H1 (cell line): ENCODE results near the gene SLC35F1. TPM values are rescaled to one million over a fixed set of nuclear protein-coding genes. Genes with fewer than 3 reads are reported as not detected.

Source experiments
- CTCF ChIA-PET: fragments of 300-600 bp; sonication (Branson Sonifier 250); formaldehyde crosslinking; loops from one replicate; lab custom pipeline; 2021; ENCODE audit not compliant: partially characterized antibody; lab: Charles Lee
- POLR2A ChIA-PET: fragments of 300-600 bp; sonication (Branson Sonifier 250); formaldehyde crosslinking; loops from one replicate; lab custom pipeline; 2021; ENCODE audit warnings: inconsistent platforms; ENCODE audit not compliant: partially characterized antibody; lab: Charles Lee
- DNase-seq, 2 experiments: peaks; one replicate each; pipeline versions ENCODE4 v3.0.0 to v3.0.0-alpha.2; 2010 to 2022; ENCODE audit warnings: low spot score in 2 of 2, low read depth in 1 of 2, mixed read lengths in 1 of 2
- FAIRE-seq: peaks from 2 replicates; lab custom pipeline; 2011; peaks lifted over from hg19 to GRCh38; lab: Jason Lieb, UNC
- H2AFZ ChIP-seq: 2 replicates; pipeline ENCODE4 v1.8.1; 2012; ENCODE audit warnings: low read length, inconsistent platforms
- H2AK5ac ChIP-seq: 2 replicates; pipeline ENCODE4 v1.6.1; 2013; ENCODE audit warnings: low read depth, low read length
- H2BK120ac ChIP-seq: replicated peaks from 2 replicates; pipeline ENCODE3; 2013; ENCODE audit warnings: low read depth, low read length, inconsistent platforms
- H2BK12ac ChIP-seq: 2 replicates; pipeline ENCODE4 v1.6.1; 2013; ENCODE audit warnings: low read depth, low read length
- H2BK15ac ChIP-seq: 2 replicates; pipeline ENCODE4 v1.6.1; 2013; ENCODE audit warnings: low read length
- H2BK20ac ChIP-seq: 2 replicates; pipeline ENCODE4 v1.6.1; 2013; ENCODE audit warnings: low read length
- H2BK5ac ChIP-seq: 2 replicates; pipeline ENCODE4 v1.6.1; 2013; ENCODE audit warnings: low read depth, low read length
- H3K14ac ChIP-seq: 2 replicates; pipeline ENCODE4 v1.6.1; 2013; ENCODE audit warnings: inconsistent platforms; ENCODE audit not compliant: insufficient read length
- H3K18ac ChIP-seq: 2 replicates; pipeline ENCODE4 v1.6.1; 2013; ENCODE audit warnings: low read length; ENCODE audit errors: extremely low read depth
- H3K23ac ChIP-seq: 2 replicates; pipeline ENCODE4 v1.6.1; 2013; ENCODE audit warnings: inconsistent platforms; ENCODE audit not compliant: insufficient read length
- H3K23me2 ChIP-seq: 2 replicates; pipeline ENCODE4 v1.6.1; 2013; ENCODE audit warnings: low read depth, low read length
- H3K27ac ChIP-seq: 2 replicates; pipeline ENCODE4 v1.6.1; 2011; ENCODE audit warnings: low read depth, low read length, inconsistent platforms
- H3K27me3 ChIP-seq, 4 experiments: replicated peaks in 1 of 4; 1 replicate in 1 of 4; 2 replicates in 3 of 4; pipeline versions ENCODE4 v1.6.1 to v1.8.1; 2011 to 2013; ENCODE audit warnings: low read length in 3 of 4, mild to moderate bottlenecking in 3 of 4, inconsistent platforms in 2 of 4, mixed read lengths in 2 of 4, moderate library complexity in 1 of 4; ENCODE audit not compliant: control insufficient read depth in 3 of 4, insufficient read depth in 3 of 4; ENCODE audit errors: extremely low read depth in 1 of 4
- H3K36me3 ChIP-seq, 4 experiments: 2 replicates each; pipeline versions ENCODE4 v1.6.1 to v1.8.1; 2011 to 2013; ENCODE audit warnings: mild to moderate bottlenecking in 4 of 4, low read length in 3 of 4, moderate library complexity in 2 of 4, control low read depth in 1 of 4, inconsistent platforms in 1 of 4; ENCODE audit not compliant: insufficient read depth in 4 of 4, control insufficient read depth in 2 of 4
- H3K4ac ChIP-seq: replicated peaks from 2 replicates; pipeline ENCODE3; 2013; ENCODE audit warnings: low read length, low read depth, mixed read lengths, inconsistent platforms; ENCODE audit not compliant: insufficient read length
- H3K4me1 ChIP-seq, 4 experiments: replicated peaks in 1 of 4; 1 replicate in 1 of 4; 2 replicates in 3 of 4; pipeline versions ENCODE4 v1.6.1 to v1.8.1; 2011 to 2013; ENCODE audit warnings: low read length in 3 of 4, inconsistent platforms in 2 of 4, mixed read lengths in 1 of 4; ENCODE audit not compliant: insufficient read depth in 4 of 4, control insufficient read depth in 3 of 4
- H3K4me2 ChIP-seq, 2 experiments: 2 replicates each; pipeline versions ENCODE4 v1.6.1 to v1.8.1; 2011 to 2013; ENCODE audit warnings: low read depth in 2 of 2, low read length in 2 of 2, control low read depth in 1 of 2, inconsistent platforms in 1 of 2, mild to moderate bottlenecking in 1 of 2; ENCODE audit not compliant: insufficient read depth in 1 of 2
- H3K4me3 ChIP-seq, 4 experiments: fragments of 200-600, 300-600 bp in 1 of 4; sonication (generic), shearing (Covaris generic), sonication (Bioruptor Twin) in 1 of 4; 2 replicates each; pipeline versions ENCODE4 v1.5.1 to v1.8.1; 2011 to 2016; ENCODE audit warnings: low read length in 4 of 4, low read depth in 3 of 4, control low read depth in 2 of 4, inconsistent platforms in 2 of 4, mild to moderate bottlenecking in 2 of 4, mixed read lengths in 1 of 4, moderate library complexity in 1 of 4; ENCODE audit not compliant: insufficient read depth in 2 of 4; ENCODE audit errors: extremely low read depth in 1 of 4
- H3K56ac ChIP-seq: replicated peaks from 2 replicates; pipeline ENCODE3; 2013; ENCODE audit warnings: low read depth, mild to moderate bottlenecking, mixed read lengths, low read length, inconsistent platforms; ENCODE audit not compliant: insufficient read length
- H3K79me1 ChIP-seq: 2 replicates; pipeline ENCODE4 v1.6.1; 2013; ENCODE audit warnings: low read depth, low read length, control low read depth
- H3K79me2 ChIP-seq, 2 experiments: 2 replicates each; pipeline versions ENCODE4 v1.6.1 to v1.8.1; 2012 to 2013; ENCODE audit warnings: low read length in 2 of 2, mild to moderate bottlenecking in 2 of 2, inconsistent platforms in 1 of 2; ENCODE audit not compliant: insufficient read depth in 2 of 2, control insufficient read depth in 1 of 2
- H3K9ac ChIP-seq, 4 experiments: replicated peaks in 1 of 4; 1 replicate in 1 of 4; 2 replicates in 3 of 4; pipeline versions ENCODE4 v1.6.1 to v1.8.1; 2011 to 2013; ENCODE audit warnings: low read depth in 3 of 4, low read length in 3 of 4, control low read depth in 2 of 4, mild to moderate bottlenecking in 2 of 4, moderate library complexity in 2 of 4, inconsistent platforms in 1 of 4; ENCODE audit errors: extremely low read depth in 1 of 4
- H3K9me3 ChIP-seq, 2 experiments: 2 replicates each; pipeline versions ENCODE4 v1.6.1 to v1.8.1; 2012 to 2013; ENCODE audit warnings: mild to moderate bottlenecking in 2 of 2, moderate library complexity in 2 of 2, control low read depth in 1 of 2, inconsistent platforms in 1 of 2, low read depth in 1 of 2, low read length in 1 of 2, mixed read lengths in 1 of 2; ENCODE audit not compliant: insufficient read depth in 2 of 2
- H4K20me1 ChIP-seq, 2 experiments: replicated peaks in 1 of 2; 2 replicates each; pipeline versions ENCODE3 to v1.8.1; 2011 to 2013; ENCODE audit warnings: inconsistent platforms in 2 of 2, low read length in 2 of 2, mild to moderate bottlenecking in 1 of 2; ENCODE audit not compliant: insufficient read depth in 2 of 2, control insufficient read depth in 1 of 2
- H4K5ac ChIP-seq: 2 replicates; pipeline ENCODE4 v1.6.1; 2013; ENCODE audit warnings: low read length, low read depth, mixed read lengths, inconsistent platforms; ENCODE audit not compliant: insufficient read length
- H4K8ac ChIP-seq: 2 replicates; pipeline ENCODE4 v1.8.0; 2013; ENCODE audit warnings: mild to moderate bottlenecking, moderate library complexity, low read length, inconsistent platforms; ENCODE audit not compliant: insufficient read depth; ENCODE audit errors: extremely low read depth
- H4K91ac ChIP-seq: replicated peaks from 2 replicates; pipeline ENCODE3; 2013; ENCODE audit warnings: low read length, mixed read lengths, inconsistent platforms; ENCODE audit not compliant: insufficient read length
- BACH1 ChIP-seq: IDR thresholded peaks from 2 replicates; pipeline ENCODE4 v1.6.1; 2012; ENCODE audit warnings: low read length, improper control_type of control experiment
- BRCA1 ChIP-seq: IDR thresholded peaks from 2 replicates; pipeline ENCODE4 v1.6.1; 2012; ENCODE audit warnings: low read depth, low read length, improper control_type of control experiment
- CHD2 ChIP-seq: IDR thresholded peaks from 2 replicates; pipeline ENCODE4 v1.6.1; 2012; ENCODE audit warnings: low read length, improper control_type of control experiment
- CREB1 ChIP-seq: IDR thresholded peaks from 2 replicates; pipeline ENCODE4 v1.6.1; 2012; ENCODE audit warnings: inconsistent platforms
- CTBP2 ChIP-seq: IDR thresholded peaks from 2 replicates; pipeline ENCODE4 v1.7.0; 2011; ENCODE audit warnings: borderline replicate concordance, mild to moderate bottlenecking, moderate library complexity, mixed read lengths, low read length; ENCODE audit not compliant: insufficient read depth, insufficient read length
- EP300 ChIP-seq, 2 experiments: IDR thresholded peaks; 1 replicate in 1 of 2; 2 replicates in 1 of 2; pipeline ENCODE4 v1.6.1; 2011 to 2012; ENCODE audit warnings: low read depth in 2 of 2, low read length in 2 of 2, mild to moderate bottlenecking in 2 of 2, borderline replicate concordance in 1 of 2, inconsistent platforms in 1 of 2, moderate library complexity in 1 of 2
- EZH2 ChIP-seq: fragments of 200-600 bp; sonication (generic); IDR thresholded peaks from 2 replicates; pipeline ENCODE4 v1.7.1; 2012; ENCODE audit warnings: low read depth, mild to moderate bottlenecking, moderate library complexity, low read length, inconsistent platforms; ENCODE audit not compliant: severe bottlenecking
- HDAC2 ChIP-seq, 2 experiments: fragments of 300-600 bp in 1 of 2; sonication (generic) in 1 of 2; IDR thresholded peaks; 2 replicates each; pipeline ENCODE4 v1.6.1; 2011 to 2012; ENCODE audit warnings: low read depth in 2 of 2, low read length in 2 of 2, mild to moderate bottlenecking in 2 of 2, moderate library complexity in 2 of 2, borderline replicate concordance in 1 of 2, inconsistent platforms in 1 of 2
- JUND ChIP-seq: IDR thresholded peaks from 2 replicates; pipeline ENCODE4 v1.6.1; 2011; ENCODE audit warnings: mild to moderate bottlenecking, improper control_type of control experiment, low read length
- KDM1A ChIP-seq: fragments of 200-600, 300-600 bp; sonication (generic); IDR thresholded peaks from 2 replicates; pipeline ENCODE4 v1.7.1; 2016; ENCODE audit warnings: mild to moderate bottlenecking, low read length, borderline replicate concordance
- POLR2AphosphoS5 ChIP-seq: IDR thresholded peaks from 2 replicates; pipeline ENCODE4 v1.6.1; 2011; ENCODE audit warnings: low read depth, low read length
- TAF1 ChIP-seq: IDR thresholded peaks from 2 replicates; pipeline ENCODE4 v1.6.1; 2011; ENCODE audit warnings: mild to moderate bottlenecking, low read depth, low read length
- TAF7 ChIP-seq: optimal IDR thresholded peaks from 2 replicates; pipeline ENCODE3; 2011; ENCODE audit warnings: low read depth, mild to moderate bottlenecking, inconsistent platforms, low read length, moderate library complexity, borderline replicate concordance
- TCF12 ChIP-seq: IDR thresholded peaks from 2 replicates; pipeline ENCODE4 v1.6.1; 2011; ENCODE audit warnings: low read depth, mild to moderate bottlenecking, low read length
- YY1 ChIP-seq: IDR thresholded peaks from 2 replicates; pipeline ENCODE4 v1.6.1; 2011; ENCODE audit warnings: low read depth, mild to moderate bottlenecking, low read length
- WGBS, 2 experiments: shearing (Covaris generic) in 1 of 2; methylation state at CpG; one replicate each; pipeline versions ENCODE4 v1.1.6 to v1.1.7; 2013 to 2015; ENCODE audit warnings: low lambda C conversion rate in 2 of 2, mixed read lengths in 2 of 2, inconsistent platforms in 1 of 2, low coverage in 1 of 2, missing lambda C conversion rate in 1 of 2; ENCODE audit not compliant: insufficient replicate concordance in 2 of 2, insufficient coverage in 1 of 2, insufficient read length in 1 of 2; ENCODE audit errors: extremely low coverage in 1 of 2, missing lambda C conversion rate in 1 of 2; 5-methylcytosine and 5-hydroxymethylcytosine counted together
- polyA plus RNA-seq, 7 experiments: library from polyadenylated mRNA; depleted of rRNA in 3 of 7; stranded (reverse) in 5 of 7; unstranded in 2 of 7; fragments of >200 nt in 5 of 7; fragments of 200-250 nt in 2 of 7; gene quantifications; 1 replicate in 5 of 7; 2 replicates in 1 of 7; 4 replicates in 1 of 7; pipeline versions ENCODE4 v1.2.1 to v1.2.3, GENCODE V29; 2011 to 2013; ENCODE audit warnings: missing spikeins in 2 of 7, mixed read lengths in 2 of 7
- total RNA-seq: library from RNA; stranded (reverse); fragmentation: NEBNext Ultra II Directional; extraction: Animal tissue kit (Norgen Biotek cat#: 25700); gene quantifications from 2 replicates; pipeline ENCODE4 v1.2.1, GENCODE V29; 2021

The SLC35F1 gene
- total and polyA plus RNA-seq, 2 of the 8 experiments (the other 6 are each of a cell fraction or from before 2014, with no cell fraction given), result 7.0 to 10.0 TPM

DNA sequence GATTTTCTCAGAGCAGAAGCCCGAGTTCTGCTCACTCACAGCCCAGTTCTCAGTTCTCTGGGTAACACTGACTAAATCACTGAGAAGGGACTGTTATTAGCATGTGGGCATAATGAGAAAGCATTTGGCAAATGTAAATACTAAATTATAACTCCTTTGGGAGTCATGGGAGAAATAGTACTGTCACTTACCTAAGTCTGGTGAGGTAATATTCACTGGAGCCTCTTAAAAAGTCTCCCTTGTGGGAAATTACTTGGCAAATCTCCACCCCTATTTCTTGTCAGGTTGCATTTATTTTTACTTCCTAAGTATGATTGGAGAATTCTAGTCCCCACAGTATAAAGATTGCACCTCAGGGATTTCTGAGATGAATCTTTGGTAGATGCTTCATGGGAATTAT lies 254.3 kb downstream of the SLC35F1 start:
- no peaks in the 10 kb centered on the region for H3K9me3 ChIP-seq
- peaks cover 2% of the 10 kb centered on the region; the same call in 1 of the 2 replicates for H3K23me2 ChIP-seq
- ChIA-PET POLR2A (no interaction called here), CTCF (no interaction called here)
- DNase-seq (no peak), FAIRE-seq (no peak)
- no peak overlapping the region for H3K27ac ChIP-seq
- H2BK5ac ChIP-seq, result no peak overlapping the region
- no peak overlapping the region for H2AFZ ChIP-seq
- no peak overlapping the region for H2AK5ac ChIP-seq
- no peak overlapping the region for H4K5ac ChIP-seq
- H2BK15ac ChIP-seq, result no peak overlapping the region
- no peaks in the 10 kb centered on the region for H3K4me1 ChIP-seq
- H3K9ac ChIP-seq, result no peak overlapping the region
- H3K4me2 ChIP-seq, result no peak overlapping the region
- H4K20me1 ChIP-seq, result no peaks in the 10 kb centered on the region
- no peaks in the 10 kb centered on the region for H3K27me3 ChIP-seq
- WGBS, 2 experiments, result 100% methylated on average over 1 of the region's 1 CpG; no CpG with 5 or more reads in 1 of the 2 experiments
- H3K79me1 ChIP-seq, result no peaks in the 10 kb centered on the region
- H3K36me3 ChIP-seq, result no peaks in the 10 kb centered on the region
- no peak overlapping the region for H3K18ac ChIP-seq
- no peak overlapping the region for H3K23ac ChIP-seq
- no peaks in the 10 kb centered on the region for H3K79me2 ChIP-seq
- H4K91ac ChIP-seq, result no peak overlapping the region
- no peak overlapping the region for H4K8ac ChIP-seq
- no peak overlapping the region for H2BK120ac ChIP-seq
- H3K14ac ChIP-seq, result no peak overlapping the region
- H2BK12ac ChIP-seq, result no peak overlapping the region
- no peak overlapping the region for H3K4ac ChIP-seq
- no peak overlapping the region for H2BK20ac ChIP-seq
- H3K56ac ChIP-seq, result no peak overlapping the region
- H3K4me3 ChIP-seq, result no peak overlapping the region
- TF ChIP-seq JUND (no peak), TCF12 (no peak), EZH2 (no peak), CTBP2 (no peak), KDM1A (no peak), TAF7 (no peak), HDAC2 (IDR thresholded peaks at IDR 0.05; ENCODE audit: borderline replicate concordance in 1 of 2, low read depth in 2 of 2, low read length in 2 of 2) (no peak), YY1 (no peak), CREB1 (no peak), EP300 (IDR thresholded peaks at IDR 0.05; ENCODE audit: borderline replicate concordance in 1 of 2, low read depth in 2 of 2, low read length in 2 of 2) (no peak), CHD2 (no peak), POLR2AphosphoS5 (no peak), TAF1 (no peak), BACH1 (no peak), BRCA1 (no peak)
